Large intestine (tissue), 12 donors: Measurements from ENCODE around the gene VPS39. TPM values are rescaled to one million over a fixed set of nuclear protein-coding genes. Genes with fewer than 3 reads are reported as not detected.
"Not testable (repeated sequence)": the region's sequence is repeated elsewhere in the genome, so short reads cannot be mapped to it uniquely, and the experiment has no call there.

Experiments used
- DNase-seq, 2 donors: peaks; one replicate each; pipeline versions ENCODE4 v3.0.0 to v3.0.0-alpha.2; 2013
- H3K27ac ChIP-seq: one replicate; pipeline ENCODE4 v1.5.1; 2013; ENCODE audit warnings: low read length
- H3K27me3 ChIP-seq: 2 replicates; pipeline ENCODE4 v1.6.1; 2013; ENCODE audit warnings: low read length; ENCODE audit not compliant: control insufficient read depth, insufficient read depth
- H3K36me3 ChIP-seq: 2 replicates; pipeline ENCODE4 v1.6.1; 2013; ENCODE audit warnings: low read length; ENCODE audit not compliant: control insufficient read depth, insufficient read depth
- H3K4me1 ChIP-seq: one replicate; pipeline ENCODE4 v1.6.1; 2013; ENCODE audit warnings: low read length; ENCODE audit not compliant: control insufficient read depth, insufficient read depth
- H3K4me3 ChIP-seq: one replicate; pipeline ENCODE4 v1.5.1; 2013; ENCODE audit warnings: low read length
- H3K9me3 ChIP-seq: one replicate; pipeline ENCODE4 v1.6.1; 2013; ENCODE audit warnings: mild to moderate bottlenecking, low read depth, low read length, moderate library complexity; ENCODE audit not compliant: control insufficient read depth
- WGBS: methylation state at CpG from one replicate; pipeline ENCODE4 v1.1.5; 2013; ENCODE audit warnings: low lambda C conversion rate; ENCODE audit not compliant: insufficient coverage; 5-methylcytosine and 5-hydroxymethylcytosine counted together
- long read RNA-seq, 11 donors: transcript quantifications; one replicate each; lab custom pipeline, GENCODE V29; 2026
- polyA plus RNA-seq: library from polyadenylated mRNA; unstranded; fragments of 120-200 nt; gene quantifications from one replicate; pipeline ENCODE4 v1.2.1, GENCODE V29; 2013

The VPS39 gene
- polyA plus RNA-seq, result 59.6 TPM
- long read RNA-seq, donor 1, full-length matches to known transcripts, result 15 of 21 reads
- long read RNA-seq, donor 1, partial matches to known transcripts, result 6 of 21 reads
- long read RNA-seq, donor 1, other reads (novel, unspliced or antisense), result 0 of 21 reads
- long read RNA-seq, donor 2, full-length matches to known transcripts, result 49 of 54 reads
- long read RNA-seq, donor 2, partial matches to known transcripts, result 5 of 54 reads
- long read RNA-seq, donor 2, other reads (novel, unspliced or antisense), result 0 of 54 reads
- long read RNA-seq, donor 3, result 0 reads
- long read RNA-seq, donor 4, partial matches to known transcripts, result 0 of 4 reads
- long read RNA-seq, donor 4, other reads (novel, unspliced or antisense), result 0 of 4 reads
- long read RNA-seq, donor 5, full-length matches to known transcripts, result 14 of 14 reads
- long read RNA-seq, donor 5, partial matches to known transcripts, result 0 of 14 reads
- long read RNA-seq, donor 5, other reads (novel, unspliced or antisense), result 0 of 14 reads
- long read RNA-seq, donor 6, full-length matches to known transcripts, result 33 of 33 reads
- long read RNA-seq, donor 6, partial matches to known transcripts, result 0 of 33 reads
- long read RNA-seq, donor 6, other reads (novel, unspliced or antisense), result 0 of 33 reads
- long read RNA-seq, donor 7, full-length matches to known transcripts, result 12 of 12 reads
- long read RNA-seq, donor 7, partial matches to known transcripts, result 0 of 12 reads
- long read RNA-seq, donor 7, other reads (novel, unspliced or antisense), result 0 of 12 reads
- long read RNA-seq, donor 8, full-length matches to known transcripts, result 30 of 42 reads
- long read RNA-seq, donor 8, partial matches to known transcripts, result 12 of 42 reads
- long read RNA-seq, donor 8, other reads (novel, unspliced or antisense), result 0 of 42 reads
- long read RNA-seq, donor 9, full-length matches to known transcripts, result 19 of 19 reads
- long read RNA-seq, donor 9, partial matches to known transcripts, result 0 of 19 reads
- long read RNA-seq, donor 9, other reads (novel, unspliced or antisense), result 0 of 19 reads
- long read RNA-seq, donor 10, full-length matches to known transcripts, result 27 of 27 reads
- long read RNA-seq, donor 10, partial matches to known transcripts, result 0 of 27 reads
- long read RNA-seq, donor 10, other reads (novel, unspliced or antisense), result 0 of 27 reads
- long read RNA-seq, donor 11, full-length matches to known transcripts, result 24 of 24 reads
- long read RNA-seq, donor 11, partial matches to known transcripts, result 0 of 24 reads
- long read RNA-seq, donor 11, other reads (novel, unspliced or antisense), result 0 of 24 reads

- no peaks in the 10 kb centered on the region for H3K27me3 ChIP-seq
- WGBS, result no CpG with 5 or more reads among the region's 45 CpGs
- peak within 1 kb of the TSS; percentile 88 for H3K4me3 ChIP-seq
- DNase-seq, result peak; percentile 78 to 91
- no peaks in the 10 kb centered on the region for H3K9me3 ChIP-seq
- peaks cover 7% of the 10 kb centered on the region for H3K4me1 ChIP-seq
- peak within 1 kb of the TSS; percentile 43 for H3K27ac ChIP-seq
- peaks cover 29% of the 10 kb centered on the region for H3K36me3 ChIP-seq
These were observed at the start of gene VPS39 for GRCh38 chr15:42207674-42208579. Gene VPS39 (minus strand): TSS chr15:42208304. CDS start chr15:42208153, 151 bp downstream.

GRCh38 chr15:42253300-42253699 lies 45.2 kb upstream of the VPS39 start:
- H3K36me3 ChIP-seq, result peaks cover 58% of the 10 kb centered on the region

GRCh38 chr15:42240823-42241222 lies 32.7 kb upstream of the VPS39 start:
- no peak for DNase-seq
- no CpG with 5 or more reads among the region's 1 CpG for WGBS

More at GRCh38 chr15:42253300-42253699, 45.2 kb upstream of the VPS39 start:
- WGBS, result no CpG with 5 or more reads among the region's 2 CpGs
- no peak overlapping the region for H3K4me3 ChIP-seq
- peaks cover 12% of the 10 kb centered on the region for H3K9me3 ChIP-seq
- no peaks in the 10 kb centered on the region for H3K4me1 ChIP-seq
- no peaks in the 10 kb centered on the region for H3K27me3 ChIP-seq
- no peak overlapping the region for H3K27ac ChIP-seq
- no peak for DNase-seq

GRCh38 chr15:42239528-42240182 lies 31.6 kb upstream of the VPS39 start:
- no peaks in the 10 kb centered on the region for H3K27me3 ChIP-seq
- DNase-seq, result no peak
- peaks cover 49% of the 10 kb centered on the region for H3K36me3 ChIP-seq
- H3K9me3 ChIP-seq, result no peaks in the 10 kb centered on the region
- no peak overlapping the region for H3K4me3 ChIP-seq
- no peak overlapping the region for H3K27ac ChIP-seq
- H3K4me1 ChIP-seq, result no peaks in the 10 kb centered on the region

More at GRCh38 chr15:42240823-42241222, 32.7 kb upstream of the VPS39 start:
- Histone ChIP-seq H3K36me3 (peaks cover 42% of the 10 kb centered on the region), H3K4me1 (no peaks in the 10 kb centered on the region), H3K4me3 (no peak overlapping the region), H3K27me3 (no peaks in the 10 kb centered on the region), H3K9me3 (no peaks in the 10 kb centered on the region), H3K27ac (no peak overlapping the region)

- Histone ChIP-seq H3K36me3 (peaks cover 61% of the 10 kb centered on the region), H3K27me3 (no peaks in the 10 kb centered on the region), H3K4me3 (no peak overlapping the region), H3K4me1 (peaks cover 4% of the 10 kb centered on the region), H3K9me3 (no peaks in the 10 kb centered on the region), H3K27ac (peak overlapping the region; percentile 28)
- WGBS, result 80% methylated on average over 1 of the region's 2 CpGs
- no peak for DNase-seq
These were observed 25.0 kb upstream of the VPS39 start for GRCh38 chr15:42233107-42233506.

- peaks cover 59% of the 10 kb centered on the region for H3K36me3 ChIP-seq
- WGBS, result no CpG with 5 or more reads among the region's 5 CpGs
- peak; percentile 5 to 45 for DNase-seq
- H3K9me3 ChIP-seq, result no peaks in the 10 kb centered on the region
- H3K4me1 ChIP-seq, result peaks cover 7% of the 10 kb centered on the region
- H3K27ac ChIP-seq, result peak overlapping the region; percentile 28
- H3K27me3 ChIP-seq, result no peaks in the 10 kb centered on the region
- H3K4me3 ChIP-seq, result no peak overlapping the region
These were observed 24.5 kb upstream of the VPS39 start for GRCh38 chr15:42232606-42233005.

- no peak overlapping the region for H3K4me3 ChIP-seq
These were observed 23.0 kb upstream of the VPS39 start for GRCh38 chr15:42231088-42231487.

GRCh38 chr15:42228981-42229380 lies 20.9 kb upstream of the VPS39 start:
- not testable (repeated sequence) for DNase-seq, H3K27me3 ChIP-seq, H3K9me3 ChIP-seq, H3K4me3 ChIP-seq
- WGBS, result 94% methylated on average over 2 of the region's 5 CpGs
- Histone ChIP-seq H3K4me1 (peaks cover 12% of the 10 kb centered on the region), H3K36me3 (peaks cover 64% of the 10 kb centered on the region), H3K27ac (peak overlapping the region; percentile 40)

More at GRCh38 chr15:42231088-42231487, 23.0 kb upstream of the VPS39 start:
- no peak overlapping the region for H3K27ac ChIP-seq
- DNase-seq, result no peak
- peaks cover 12% of the 10 kb centered on the region for H3K4me1 ChIP-seq
- H3K9me3 ChIP-seq, result no peaks in the 10 kb centered on the region
- H3K27me3 ChIP-seq, result no peaks in the 10 kb centered on the region
- WGBS, result 100% methylated on average over 1 of the region's 1 CpG
- peaks cover 57% of the 10 kb centered on the region for H3K36me3 ChIP-seq

GRCh38 chr15:42228036-42228435 lies 19.9 kb upstream of the VPS39 start:
- 17% methylated on average over 1 of the region's 1 CpG for WGBS
- DNase-seq, result peak; percentile 49 to 80
- H3K9me3 ChIP-seq, result no peaks in the 10 kb centered on the region
- no peaks in the 10 kb centered on the region for H3K27me3 ChIP-seq
- peak overlapping the region; percentile 47 for H3K27ac ChIP-seq
- H3K4me1 ChIP-seq, result peaks cover 11% of the 10 kb centered on the region
- H3K36me3 ChIP-seq, result peaks cover 63% of the 10 kb centered on the region
- no peak overlapping the region for H3K4me3 ChIP-seq
